ENCODE results near the gene RHBDL3. TPM values are rescaled to one million over a fixed set of nuclear protein-coding genes. Genes with fewer than 3 reads are reported as not detected.
"Not testable (repeated sequence)": the region's sequence is repeated elsewhere in the genome, so short reads cannot be mapped to it uniquely, and the experiment has no call there.

The RHBDL3 gene
- polyA plus RNA-seq, 1 experiment, result 0.01 TPM

GRCh38 chr17:32261417-32261736 lies 4.3 kb upstream of the RHBDL3 start:
- Histone ChIP-seq H3K36me3 (ENCODE audit: control insufficient read depth, insufficient read depth, low read length) (no peaks in the 10 kb centered on the region), H3K4me3 (ENCODE audit: low read depth, low read length) (no peak overlapping the region), H3K27me3 (ENCODE audit: control insufficient read depth, insufficient read depth, low read length) (peaks cover 28% of the 10 kb centered on the region)
- CTCF ChIA-PET, result interaction anchor here (0.6 to 1.7 kb wide), 3 partner anchors 9 to 87 kb away, joined by 3 to 4 read pairs (median 4); no protein-coding TSS in a partner anchor
- no peak for DNase-seq (ENCODE audit: low read depth)
- POLR2A ChIA-PET, result no interaction called here
- no peak for TF ChIP-seq CTCF (IDR thresholded peaks at IDR 0.05; ENCODE audit: insufficient read depth, low read depth, low read length)

GRCh38 chr17:32261936-32262510 lies 3.6 kb upstream of the RHBDL3 start:
- Histone ChIP-seq H3K27me3 (ENCODE audit: control insufficient read depth, insufficient read depth, low read length) (peaks cover 34% of the 10 kb centered on the region), H3K4me3 (ENCODE audit: low read depth, low read length) (no peak overlapping the region), H3K36me3 (ENCODE audit: control insufficient read depth, insufficient read depth, low read length) (no peaks in the 10 kb centered on the region)
- CTCF ChIA-PET, result interaction anchor here (0.6 to 1.7 kb wide), 4 partner anchors 9 to 86 kb away, joined by 3 to 4 read pairs (median 4); no protein-coding TSS in a partner anchor
- TF ChIP-seq CTCF (IDR thresholded peaks at IDR 0.05; ENCODE audit: insufficient read depth, low read depth, low read length), result no peak
- DNase-seq (ENCODE audit: low read depth), result no peak
- POLR2A ChIA-PET, result no interaction called here

- CTCF ChIA-PET, result not testable (repeated sequence)
- H3K27me3 ChIP-seq (ENCODE audit: control insufficient read depth, insufficient read depth, low read length), result peaks cover 44% of the 10 kb centered on the region
These were observed 2.1 kb upstream of the RHBDL3 start for GRCh38 chr17:32263515-32263914.

GRCh38 chr17:32264140-32264799 lies 1.4 kb upstream of the RHBDL3 start:
- TF ChIP-seq CTCF (IDR thresholded peaks at IDR 0.05; ENCODE audit: insufficient read depth, low read depth, low read length), result peak; percentile 28
- Histone ChIP-seq H3K4me3 (ENCODE audit: low read depth, low read length) (no peak overlapping the region), H3K27me3 (ENCODE audit: control insufficient read depth, insufficient read depth, low read length) (peaks cover 45% of the 10 kb centered on the region), H3K36me3 (ENCODE audit: control insufficient read depth, insufficient read depth, low read length) (no peaks in the 10 kb centered on the region)
- DNase-seq (ENCODE audit: low read depth), result no peak
- CTCF ChIA-PET, result interaction anchor here (1.1 kb wide), 1 partner anchor 36 kb away, joined by 3 read pairs; no protein-coding TSS in a partner anchor
- POLR2A ChIA-PET, result no interaction called here

More at GRCh38 chr17:32263515-32263914, 2.1 kb upstream of the RHBDL3 start:
- H3K36me3 ChIP-seq (ENCODE audit: control insufficient read depth, insufficient read depth, low read length); DNase-seq (ENCODE audit: low read depth); H3K4me3 ChIP-seq (ENCODE audit: low read depth, low read length); POLR2A ChIA-PET: not testable (repeated sequence)

- ChIA-PET CTCF (interaction anchor here (0.7 to 1.1 kb wide), 2 partner anchors 10 to 35 kb away, joined by 3 read pairs; no protein-coding TSS in a partner anchor), POLR2A (no interaction called here)
- H3K27me3 ChIP-seq (ENCODE audit: control insufficient read depth, insufficient read depth, low read length), result peaks cover 48% of the 10 kb centered on the region
- no peak for DNase-seq (ENCODE audit: low read depth)
- no peaks in the 10 kb centered on the region for H3K36me3 ChIP-seq (ENCODE audit: control insufficient read depth, insufficient read depth, low read length)
- no peak for TF ChIP-seq CTCF (IDR thresholded peaks at IDR 0.05; ENCODE audit: insufficient read depth, low read depth, low read length)
- no peak overlapping the region for H3K4me3 ChIP-seq (ENCODE audit: low read depth, low read length)
These were observed 825 bp upstream of the RHBDL3 start for GRCh38 chr17:32264823-32265191.

- no peak for TF ChIP-seq CTCF (IDR thresholded peaks at IDR 0.05; ENCODE audit: insufficient read depth, low read depth, low read length)
- CTCF ChIA-PET, result no interaction called here
- H3K4me3 ChIP-seq (ENCODE audit: low read depth, low read length), result peak overlapping the region; percentile 25
- H3K36me3 ChIP-seq (ENCODE audit: control insufficient read depth, insufficient read depth, low read length), result no peaks in the 10 kb centered on the region
- DNase-seq (ENCODE audit: low read depth), result no peak
- POLR2A ChIA-PET, result no interaction called here
- peaks cover 54% of the 10 kb centered on the region for H3K27me3 ChIP-seq (ENCODE audit: control insufficient read depth, insufficient read depth, low read length)
These were observed 388 bp downstream of the RHBDL3 start for GRCh38 chr17:32266051-32266388.

Data from BJ (cell line).